Measurements from ENCODE around the gene TEX36.

The TEX36 gene

DNA sequence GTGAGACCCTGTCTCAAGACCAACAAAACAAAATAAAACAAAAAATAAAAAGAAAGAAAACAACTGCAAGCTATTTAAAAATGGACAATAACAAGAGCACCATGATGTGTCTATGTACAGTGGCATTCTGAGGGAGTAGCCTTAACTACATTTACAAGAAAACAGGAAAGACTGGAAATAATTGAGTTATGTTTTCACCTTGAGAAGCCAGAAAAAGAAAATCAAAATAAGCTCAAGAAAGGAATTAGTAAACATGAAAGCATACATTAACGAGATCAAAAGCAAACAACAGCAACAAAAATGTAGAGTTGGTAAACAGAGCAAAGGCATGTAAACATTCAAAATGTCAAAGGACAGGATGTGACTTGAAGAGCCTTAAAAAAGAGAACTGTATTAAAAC lies 36.7 kb downstream of the TEX36 start:
- Histone ChIP-seq H3K4me3 (ENCODE audit: low read length) (no peak overlapping the region), H2BK15ac (replicated peaks; ENCODE audit: low read depth) (no peak overlapping the region), H3K9ac (ENCODE audit: low read length) (no peak overlapping the region), H3K79me2 (ENCODE audit: control insufficient read depth, insufficient read depth, low read length) (no peaks in the 10 kb centered on the region), H3K4me2 (ENCODE audit: low read length) (no peak overlapping the region), H3K18ac (ENCODE audit: low read length) (no peak overlapping the region), H3K27me3 (ENCODE audit: insufficient read depth, low read length, poor library complexity) (no peaks in the 10 kb centered on the region), H3K4ac (ENCODE audit: low read depth, low read length) (no peak overlapping the region), H4K5ac (ENCODE audit: low read length) (no peak overlapping the region), H3K36me3 (ENCODE audit: control insufficient read depth, insufficient read depth, low read length) (no peaks in the 10 kb centered on the region), H3K27ac (ENCODE audit: low read depth, low read length) (no peak overlapping the region), H2BK120ac (ENCODE audit: low read depth, low read length) (no peak overlapping the region), H3K23ac (ENCODE audit: low read length) (no peak overlapping the region), H3K4me1 (ENCODE audit: control insufficient read depth, low read depth, low read length) (no peaks in the 10 kb centered on the region), H4K8ac (ENCODE audit: low read depth, low read length) (no peak overlapping the region), H3K56ac (ENCODE audit: low read length) (no peak overlapping the region), H2BK5ac (ENCODE audit: low read length) (no peak overlapping the region), H2AK5ac (ENCODE audit: low read length) (no peak overlapping the region), H3K79me1 (ENCODE audit: low read length) (no peaks in the 10 kb centered on the region)
- DNase-seq: no peak
- no CpG with 5 or more reads among the region's 1 CpG for WGBS (ENCODE audit: extremely low coverage, insufficient coverage, low lambda C conversion rate)

DNA sequence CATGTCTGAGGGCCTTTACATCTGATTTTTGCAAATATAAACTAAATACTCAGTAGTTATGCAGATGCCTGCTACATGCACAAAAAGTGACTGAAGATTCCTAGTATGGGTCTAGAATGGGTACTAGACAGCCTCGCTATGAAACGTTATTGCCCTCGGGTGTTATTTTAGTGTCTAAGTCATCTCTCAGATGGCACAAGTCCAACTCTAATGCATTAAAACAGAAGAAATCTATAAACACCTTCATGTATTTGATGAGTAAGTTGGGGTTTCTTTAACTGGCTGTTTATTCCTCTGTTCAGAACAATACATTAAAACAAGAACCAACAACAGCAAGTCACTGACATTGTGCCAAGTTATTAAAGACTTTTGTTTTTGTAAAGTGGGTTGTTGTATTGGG lies 41.6 kb downstream of the TEX36 start:
- H3K4me3 ChIP-seq (ENCODE audit: low read length): no peak overlapping the region

DNA sequence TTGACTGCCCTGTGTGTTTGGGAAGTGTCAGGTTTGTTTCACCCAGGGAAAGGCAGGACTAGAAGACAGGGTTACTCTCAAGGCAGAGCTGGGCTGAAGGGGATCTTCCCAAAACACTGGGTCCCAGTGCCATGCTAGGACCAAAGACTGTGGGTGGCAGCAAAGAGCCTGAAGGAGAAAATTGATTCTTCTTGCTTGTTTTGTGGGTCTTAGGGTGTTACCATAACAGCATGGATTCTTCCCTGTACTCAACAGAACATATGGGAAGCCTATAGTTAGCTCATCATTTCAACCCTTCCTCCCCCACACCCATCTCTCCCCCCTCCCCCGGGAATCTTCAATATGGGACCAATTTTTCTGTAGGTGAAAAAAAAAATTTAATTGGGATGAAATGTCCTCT lies 42.3 kb downstream of the TEX36 start:
- no peaks in the 10 kb centered on the region for H3K79me2 ChIP-seq (ENCODE audit: control insufficient read depth, insufficient read depth, low read length)
- H3K9ac ChIP-seq (ENCODE audit: low read length): no peak overlapping the region
- no peak overlapping the region for H3K18ac ChIP-seq (ENCODE audit: low read length)
- H3K27ac ChIP-seq (ENCODE audit: low read depth, low read length): no peak overlapping the region
- H2BK15ac ChIP-seq (replicated peaks; ENCODE audit: low read depth): no peak overlapping the region
- no peaks in the 10 kb centered on the region for H3K36me3 ChIP-seq (ENCODE audit: control insufficient read depth, insufficient read depth, low read length)
- H3K27me3 ChIP-seq (ENCODE audit: insufficient read depth, low read length, poor library complexity): no peaks in the 10 kb centered on the region
- H3K56ac ChIP-seq (ENCODE audit: low read length): no peak overlapping the region
- H2AK5ac ChIP-seq (ENCODE audit: low read length): no peak overlapping the region
- H3K4me3 ChIP-seq (ENCODE audit: low read length): no peak overlapping the region
- H3K79me1 ChIP-seq (ENCODE audit: low read length): no peaks in the 10 kb centered on the region
- no peak overlapping the region for H2BK120ac ChIP-seq (ENCODE audit: low read depth, low read length)
- no CpG with 5 or more reads among the region's 1 CpG for WGBS (ENCODE audit: extremely low coverage, insufficient coverage, low lambda C conversion rate)
- no peak overlapping the region for H2BK5ac ChIP-seq (ENCODE audit: low read length)
- no peak overlapping the region for H3K4ac ChIP-seq (ENCODE audit: low read depth, low read length)
- no peak overlapping the region for H4K8ac ChIP-seq (ENCODE audit: low read depth, low read length)
- H3K4me2 ChIP-seq (ENCODE audit: low read length): no peak overlapping the region
- no peaks in the 10 kb centered on the region for H3K4me1 ChIP-seq (ENCODE audit: control insufficient read depth, low read depth, low read length)
- no peak overlapping the region for H3K23ac ChIP-seq (ENCODE audit: low read length)
- no peak overlapping the region for H4K5ac ChIP-seq (ENCODE audit: low read length)
- no peak for DNase-seq

More for the DNA sequence above, 41.6 kb downstream of the TEX36 start:
- H3K79me2 ChIP-seq (ENCODE audit: control insufficient read depth, insufficient read depth, low read length): no peaks in the 10 kb centered on the region
- no peaks in the 10 kb centered on the region for H3K36me3 ChIP-seq (ENCODE audit: control insufficient read depth, insufficient read depth, low read length)
- H3K56ac ChIP-seq (ENCODE audit: low read length): no peak overlapping the region
- no peak overlapping the region for H4K8ac ChIP-seq (ENCODE audit: low read depth, low read length)
- no peak overlapping the region for H4K5ac ChIP-seq (ENCODE audit: low read length)
- no peak overlapping the region for H3K18ac ChIP-seq (ENCODE audit: low read length)
- no peak overlapping the region for H2BK15ac ChIP-seq (replicated peaks; ENCODE audit: low read depth)
- H2BK120ac ChIP-seq (ENCODE audit: low read depth, low read length): no peak overlapping the region
- H3K4me1 ChIP-seq (ENCODE audit: control insufficient read depth, low read depth, low read length): no peaks in the 10 kb centered on the region
- no peak overlapping the region for H3K27ac ChIP-seq (ENCODE audit: low read depth, low read length)
- H2BK5ac ChIP-seq (ENCODE audit: low read length): no peak overlapping the region
- no peak overlapping the region for H2AK5ac ChIP-seq (ENCODE audit: low read length)
- H3K9ac ChIP-seq (ENCODE audit: low read length): no peak overlapping the region
- H3K79me1 ChIP-seq (ENCODE audit: low read length): no peaks in the 10 kb centered on the region
- no peak overlapping the region for H3K4ac ChIP-seq (ENCODE audit: low read depth, low read length)
- DNase-seq: no peak
- H3K23ac ChIP-seq (ENCODE audit: low read length): no peak overlapping the region
- no peaks in the 10 kb centered on the region for H3K27me3 ChIP-seq (ENCODE audit: insufficient read depth, low read length, poor library complexity)
- no peak overlapping the region for H3K4me2 ChIP-seq (ENCODE audit: low read length)
- no CpG with 5 or more reads among the region's 3 CpGs for WGBS (ENCODE audit: extremely low coverage, insufficient coverage, low lambda C conversion rate)

DNA sequence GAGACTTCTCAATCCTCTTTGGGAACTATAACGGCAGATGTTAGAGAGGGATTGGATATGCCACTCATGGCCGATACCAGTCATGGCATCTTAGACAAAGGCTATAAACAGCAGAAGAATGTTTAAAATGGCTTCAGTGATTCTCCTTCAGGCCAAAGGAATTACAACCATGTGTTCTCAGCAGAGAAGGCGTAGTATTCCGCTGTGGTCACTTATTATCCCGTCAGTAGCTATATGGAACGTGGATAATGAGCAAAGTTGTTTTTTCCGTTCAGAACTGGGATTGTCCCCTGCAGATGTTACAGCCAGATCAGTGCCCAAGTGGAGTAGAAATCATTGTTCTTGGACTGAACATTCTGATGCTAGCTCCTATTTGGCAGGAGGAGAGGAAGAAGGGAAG lies 43.1 kb downstream of the TEX36 start:
- no peak overlapping the region for H4K5ac ChIP-seq (ENCODE audit: low read length)
- no peak overlapping the region for H3K4ac ChIP-seq (ENCODE audit: low read depth, low read length)
- no peak overlapping the region for H3K56ac ChIP-seq (ENCODE audit: low read length)
- H3K9ac ChIP-seq (ENCODE audit: low read length): no peak overlapping the region
- no peak overlapping the region for H2BK15ac ChIP-seq (replicated peaks; ENCODE audit: low read depth)
- H2BK5ac ChIP-seq (ENCODE audit: low read length): no peak overlapping the region
- no peak overlapping the region for H2BK120ac ChIP-seq (ENCODE audit: low read depth, low read length)
- no peak overlapping the region for H3K4me2 ChIP-seq (ENCODE audit: low read length)
- H3K4me1 ChIP-seq (ENCODE audit: control insufficient read depth, low read depth, low read length): no peaks in the 10 kb centered on the region
- DNase-seq: no peak
- H3K36me3 ChIP-seq (ENCODE audit: control insufficient read depth, insufficient read depth, low read length): no peaks in the 10 kb centered on the region
- no peaks in the 10 kb centered on the region for H3K27me3 ChIP-seq (ENCODE audit: insufficient read depth, low read length, poor library complexity)
- no peak overlapping the region for H3K23ac ChIP-seq (ENCODE audit: low read length)
- H4K8ac ChIP-seq (ENCODE audit: low read depth, low read length): no peak overlapping the region
- H3K79me1 ChIP-seq (ENCODE audit: low read length): no peaks in the 10 kb centered on the region
- no peaks in the 10 kb centered on the region for H3K79me2 ChIP-seq (ENCODE audit: control insufficient read depth, insufficient read depth, low read length)
- no CpG with 5 or more reads among the region's 7 CpGs for WGBS (ENCODE audit: extremely low coverage, insufficient coverage, low lambda C conversion rate)
- no peak overlapping the region for H2AK5ac ChIP-seq (ENCODE audit: low read length)
- no peak overlapping the region for H3K27ac ChIP-seq (ENCODE audit: low read depth, low read length)
- no peak overlapping the region for H3K4me3 ChIP-seq (ENCODE audit: low read length)
- H3K18ac ChIP-seq (ENCODE audit: low read length): no peak overlapping the region

- Histone ChIP-seq H2BK5ac (ENCODE audit: low read length) (no peak overlapping the region), H4K5ac (ENCODE audit: low read length) (no peak overlapping the region), H3K4me2 (ENCODE audit: low read length) (no peak overlapping the region), H3K56ac (ENCODE audit: low read length) (no peak overlapping the region), H4K8ac (ENCODE audit: low read depth, low read length) (no peak overlapping the region), H3K4me3 (ENCODE audit: low read length) (no peak overlapping the region), H3K4ac (ENCODE audit: low read depth, low read length) (no peak overlapping the region), H3K36me3 (ENCODE audit: control insufficient read depth, insufficient read depth, low read length) (no peaks in the 10 kb centered on the region), H3K4me1 (ENCODE audit: control insufficient read depth, low read depth, low read length) (no peaks in the 10 kb centered on the region), H2AK5ac (ENCODE audit: low read length) (no peak overlapping the region), H3K79me2 (ENCODE audit: control insufficient read depth, insufficient read depth, low read length) (no peaks in the 10 kb centered on the region), H3K18ac (ENCODE audit: low read length) (no peak overlapping the region), H3K79me1 (ENCODE audit: low read length) (no peaks in the 10 kb centered on the region), H3K27ac (ENCODE audit: low read depth, low read length) (no peak overlapping the region), H2BK15ac (replicated peaks; ENCODE audit: low read depth) (no peak overlapping the region), H3K23ac (ENCODE audit: low read length) (no peak overlapping the region), H2BK120ac (ENCODE audit: low read depth, low read length) (no peak overlapping the region), H3K27me3 (ENCODE audit: insufficient read depth, low read length, poor library complexity) (no peaks in the 10 kb centered on the region), H3K9ac (ENCODE audit: low read length) (no peak overlapping the region)
- DNase-seq: no peak
- WGBS (ENCODE audit: extremely low coverage, insufficient coverage, low lambda C conversion rate): no CpG with 5 or more reads among the region's 7 CpGs
Observed at GRCh38 chr10:125638555-125638954, 44.4 kb downstream of the TEX36 start.

DNA sequence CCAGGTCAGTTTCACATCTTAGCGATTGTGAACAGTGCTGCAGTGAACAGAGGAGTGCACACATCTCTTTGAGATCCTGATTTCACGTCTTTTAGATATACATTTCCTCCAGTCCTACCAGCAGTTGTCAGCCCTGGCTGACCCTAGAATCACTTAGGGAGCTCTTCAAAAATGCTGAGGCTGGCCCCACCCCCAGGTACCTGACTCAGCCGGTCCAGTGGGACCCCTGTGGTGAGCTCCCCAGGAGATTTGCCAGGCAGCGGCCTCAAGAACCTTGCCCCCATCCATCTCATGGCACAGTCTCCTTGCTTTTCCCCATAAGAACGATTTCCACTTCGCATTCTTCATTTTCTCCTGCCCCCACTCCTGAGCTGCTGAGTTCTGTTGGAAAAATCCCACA lies 45.5 kb downstream of the TEX36 start:
- no peak overlapping the region for H4K5ac ChIP-seq (ENCODE audit: low read length)
- H3K79me2 ChIP-seq (ENCODE audit: control insufficient read depth, insufficient read depth, low read length): no peaks in the 10 kb centered on the region
- no peaks in the 10 kb centered on the region for H3K36me3 ChIP-seq (ENCODE audit: control insufficient read depth, insufficient read depth, low read length)
- H3K9ac ChIP-seq (ENCODE audit: low read length): no peak overlapping the region
- H2BK15ac ChIP-seq (replicated peaks; ENCODE audit: low read depth): no peak overlapping the region
- no peak overlapping the region for H3K4me3 ChIP-seq (ENCODE audit: low read length)
- no peak overlapping the region for H3K4ac ChIP-seq (ENCODE audit: low read depth, low read length)
- no peak for DNase-seq
- H3K27me3 ChIP-seq (ENCODE audit: insufficient read depth, low read length, poor library complexity): no peaks in the 10 kb centered on the region
- H3K79me1 ChIP-seq (ENCODE audit: low read length): no peaks in the 10 kb centered on the region
- H2AK5ac ChIP-seq (ENCODE audit: low read length): no peak overlapping the region
- no peak overlapping the region for H3K18ac ChIP-seq (ENCODE audit: low read length)
- no peak overlapping the region for H3K4me2 ChIP-seq (ENCODE audit: low read length)
- WGBS (ENCODE audit: extremely low coverage, insufficient coverage, low lambda C conversion rate): no CpG with 5 or more reads among the region's 6 CpGs
- H3K23ac ChIP-seq (ENCODE audit: low read length): no peak overlapping the region
- no peak overlapping the region for H3K56ac ChIP-seq (ENCODE audit: low read length)
- no peak overlapping the region for H2BK5ac ChIP-seq (ENCODE audit: low read length)
- H3K4me1 ChIP-seq (ENCODE audit: control insufficient read depth, low read depth, low read length): no peaks in the 10 kb centered on the region
- no peak overlapping the region for H4K8ac ChIP-seq (ENCODE audit: low read depth, low read length)
- H2BK120ac ChIP-seq (ENCODE audit: low read depth, low read length): no peak overlapping the region
- H3K27ac ChIP-seq (ENCODE audit: low read depth, low read length): no peak overlapping the region
